Measurements from ENCODE around the gene TRMT2A.

The TRMT2A gene

DNA sequence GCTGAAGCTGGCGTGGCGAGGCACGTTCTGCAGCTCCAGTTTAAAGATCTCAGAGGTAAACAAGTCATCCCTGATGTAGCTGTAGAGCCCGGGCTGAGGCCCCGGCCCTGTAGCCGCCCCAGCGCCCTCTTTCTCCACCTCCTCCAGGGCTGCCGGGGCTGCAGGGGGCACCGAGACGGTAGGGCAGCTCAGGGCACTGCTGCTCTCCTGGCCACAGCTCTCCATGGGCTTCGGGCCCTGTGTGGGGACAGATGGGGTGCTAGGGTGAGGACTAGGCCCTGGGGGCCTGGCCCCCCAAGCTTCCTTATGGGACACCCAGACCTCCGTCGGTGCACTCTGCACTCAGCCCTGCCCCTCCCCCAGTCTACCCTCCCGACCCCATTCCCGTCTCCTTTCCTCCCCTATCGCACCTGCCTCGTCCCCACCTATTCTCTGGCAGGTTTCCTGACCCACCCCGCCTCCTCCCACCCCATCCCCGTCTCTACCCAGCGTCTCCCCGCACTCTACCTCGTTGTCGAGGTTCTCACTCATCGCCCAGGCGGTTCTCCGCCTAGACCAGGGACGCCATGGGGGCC, 563 bp downstream of the TRMT2A start:
- DNase-seq (ENCODE audit: low read depth) = no peak

DNA sequence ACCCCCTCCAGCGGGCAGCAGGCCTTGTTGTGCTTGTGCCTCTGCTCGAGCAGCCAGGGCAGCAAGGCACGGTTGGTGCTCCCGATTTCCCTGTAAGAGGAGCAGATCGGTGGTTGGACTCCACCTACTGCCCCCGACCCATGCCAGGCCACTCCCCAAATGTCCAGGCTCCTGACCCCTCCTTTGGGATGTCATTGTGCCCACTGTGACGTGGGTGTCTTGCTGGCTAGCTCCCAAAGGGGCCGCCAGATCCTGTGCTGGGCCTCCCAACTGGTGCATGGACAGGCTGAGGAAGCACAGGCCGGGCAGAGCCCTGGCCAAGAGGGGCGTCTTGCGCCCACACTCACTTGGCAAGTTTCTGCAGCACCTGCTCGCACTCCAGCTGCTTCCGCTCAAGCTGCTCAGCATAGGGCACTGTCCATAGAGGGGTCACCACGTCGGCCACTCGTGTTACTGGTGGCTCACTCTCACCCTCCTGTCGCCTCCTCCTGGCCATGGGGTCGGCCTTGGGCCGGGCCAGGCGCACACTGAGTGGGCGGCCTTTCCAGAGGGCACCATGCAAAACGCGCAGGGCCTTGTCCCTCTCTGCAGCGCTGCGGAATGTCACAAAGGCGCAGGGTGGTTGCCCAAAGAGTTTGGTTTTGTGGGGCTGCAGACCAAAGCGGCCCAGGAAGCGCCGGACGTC, 1.2 kb downstream of the TRMT2A start, which contains the start of gene RANBP1:
TSS of gene RANBP1 (plus strand) at position 414 of the 685 bp plus-strand sequence. CDS start at position 495, 81 bp downstream.
- no peak for DNase-seq (ENCODE audit: low read depth)

DNA sequence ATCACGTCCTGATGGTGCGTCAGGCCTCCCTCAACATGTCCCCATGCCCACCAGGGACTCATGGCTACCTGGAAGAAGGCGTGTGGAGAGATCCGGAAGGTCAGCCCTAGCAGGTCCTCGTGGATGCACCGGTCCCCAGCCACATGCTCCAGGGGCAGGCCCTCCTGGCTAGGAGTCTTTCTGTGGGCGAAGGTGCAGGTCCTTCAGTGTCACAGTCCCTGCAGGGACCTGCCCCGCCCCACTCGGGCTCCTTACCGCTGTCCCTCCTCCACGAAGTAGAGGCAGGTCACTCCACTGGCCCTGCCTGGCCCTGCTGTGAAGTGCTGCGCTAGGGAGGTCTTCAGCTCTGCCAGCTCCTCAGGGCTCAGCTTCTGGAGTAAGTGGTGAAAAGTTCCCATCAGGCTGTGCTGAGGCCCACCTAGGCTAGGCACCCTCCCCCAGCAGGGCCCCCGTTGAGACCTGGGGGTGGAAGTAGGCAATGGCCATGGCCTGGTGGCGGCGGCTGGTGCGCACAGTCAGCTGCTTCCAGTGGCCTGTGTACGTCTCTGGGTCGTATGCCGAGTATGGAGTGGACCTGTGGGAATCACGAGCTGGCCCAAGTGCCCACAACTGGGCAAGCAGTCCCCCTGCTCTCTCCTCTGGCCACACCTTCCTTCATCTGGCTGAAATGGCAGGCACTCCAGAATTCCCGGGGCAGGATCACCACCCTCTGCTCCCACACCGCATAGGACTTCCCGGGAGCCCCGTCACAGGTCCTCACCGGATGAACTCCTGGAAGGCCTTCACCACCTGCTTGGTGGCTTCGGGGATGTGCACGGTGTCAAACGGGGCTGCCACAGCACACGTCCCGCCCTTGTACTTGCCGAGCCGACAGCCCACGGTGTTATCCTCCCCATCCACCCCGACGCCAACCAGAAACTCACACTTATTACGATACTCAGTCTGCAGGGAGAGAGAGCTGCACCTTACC, 2.2 kb downstream of the TRMT2A start:
- no peak for DNase-seq (ENCODE audit: low read depth)

DNA sequence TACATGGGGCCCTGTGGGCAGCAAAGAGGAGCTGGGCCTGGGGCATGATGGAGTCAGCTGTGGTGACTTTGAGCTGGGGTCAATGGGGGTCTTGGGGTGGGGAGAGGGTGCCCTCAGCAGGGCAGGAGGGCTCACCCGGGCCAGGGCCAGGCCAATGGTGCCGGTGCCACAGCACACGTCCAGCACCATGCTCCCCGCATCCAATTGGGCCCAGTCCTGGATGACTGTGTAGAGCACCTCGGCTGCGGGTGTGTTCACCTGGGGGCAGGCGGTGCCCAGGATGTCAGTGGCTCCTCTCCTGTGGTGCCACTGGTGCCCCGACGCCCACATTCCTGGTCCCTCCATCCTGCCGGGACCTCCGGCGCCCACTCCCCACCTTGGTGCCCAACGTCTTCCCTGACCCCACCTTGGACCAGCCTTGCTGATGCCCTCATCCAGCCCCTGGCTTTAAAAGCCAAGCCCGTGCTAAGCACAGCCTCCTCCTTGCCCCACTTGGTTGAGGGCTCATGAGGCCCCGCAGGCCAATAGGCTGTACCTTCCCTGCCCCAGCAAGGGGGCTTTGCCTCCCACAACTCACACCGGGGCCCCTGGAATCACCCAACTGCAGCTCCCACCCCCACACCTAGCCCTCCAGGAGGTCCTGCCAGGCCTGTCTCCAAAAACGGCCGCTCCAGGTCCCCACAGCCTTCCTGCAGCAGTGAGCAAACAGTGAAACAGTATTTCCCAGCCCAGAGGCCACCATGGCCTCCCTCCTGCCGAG, 3.3 kb downstream of the TRMT2A start:
- no peak for DNase-seq (ENCODE audit: low read depth)

DNA sequence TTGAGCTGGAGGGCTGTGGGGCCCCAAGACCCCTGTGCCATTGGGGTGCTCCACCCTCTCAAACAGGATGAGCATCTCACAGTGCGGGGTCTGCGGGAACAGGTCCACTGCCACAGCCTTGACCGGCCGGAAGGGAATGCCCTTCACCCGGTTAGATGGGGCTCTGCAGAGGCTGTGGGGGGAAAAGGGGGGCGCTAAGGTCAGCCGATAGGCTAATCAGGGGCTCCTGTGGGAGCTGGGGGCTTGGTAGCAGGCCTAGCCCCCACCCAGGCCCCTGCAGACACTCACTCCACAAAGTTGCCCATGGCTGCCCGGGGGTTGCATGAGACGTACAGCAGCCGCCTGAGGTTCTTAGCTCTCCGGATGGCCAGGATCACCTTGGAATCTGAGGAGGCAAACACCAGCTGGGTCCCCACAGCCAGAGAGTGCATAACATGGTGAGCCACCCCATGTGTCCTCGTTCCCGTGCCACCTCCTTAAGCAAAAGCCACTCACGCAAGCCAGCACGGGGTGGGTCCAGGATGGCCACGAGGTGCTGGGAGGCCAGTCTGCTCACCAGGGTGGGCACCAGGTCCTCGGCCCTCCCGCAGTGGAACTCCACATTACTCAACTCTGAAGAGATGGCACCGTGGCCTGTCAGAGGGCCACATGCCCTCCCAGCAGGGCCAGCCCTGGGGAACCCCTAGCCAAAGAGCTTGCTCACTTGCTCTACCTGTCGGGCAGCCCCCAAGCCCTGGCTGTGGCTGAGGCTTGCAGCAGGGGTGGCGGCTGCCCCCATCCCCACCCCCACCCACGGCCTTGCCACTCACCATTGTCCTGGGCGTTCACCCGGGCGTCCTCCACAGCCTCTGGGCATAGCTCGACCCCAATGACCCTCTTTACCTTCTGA, 4.2 kb downstream of the TRMT2A start:
- no peak for DNase-seq (ENCODE audit: low read depth)

DNA sequence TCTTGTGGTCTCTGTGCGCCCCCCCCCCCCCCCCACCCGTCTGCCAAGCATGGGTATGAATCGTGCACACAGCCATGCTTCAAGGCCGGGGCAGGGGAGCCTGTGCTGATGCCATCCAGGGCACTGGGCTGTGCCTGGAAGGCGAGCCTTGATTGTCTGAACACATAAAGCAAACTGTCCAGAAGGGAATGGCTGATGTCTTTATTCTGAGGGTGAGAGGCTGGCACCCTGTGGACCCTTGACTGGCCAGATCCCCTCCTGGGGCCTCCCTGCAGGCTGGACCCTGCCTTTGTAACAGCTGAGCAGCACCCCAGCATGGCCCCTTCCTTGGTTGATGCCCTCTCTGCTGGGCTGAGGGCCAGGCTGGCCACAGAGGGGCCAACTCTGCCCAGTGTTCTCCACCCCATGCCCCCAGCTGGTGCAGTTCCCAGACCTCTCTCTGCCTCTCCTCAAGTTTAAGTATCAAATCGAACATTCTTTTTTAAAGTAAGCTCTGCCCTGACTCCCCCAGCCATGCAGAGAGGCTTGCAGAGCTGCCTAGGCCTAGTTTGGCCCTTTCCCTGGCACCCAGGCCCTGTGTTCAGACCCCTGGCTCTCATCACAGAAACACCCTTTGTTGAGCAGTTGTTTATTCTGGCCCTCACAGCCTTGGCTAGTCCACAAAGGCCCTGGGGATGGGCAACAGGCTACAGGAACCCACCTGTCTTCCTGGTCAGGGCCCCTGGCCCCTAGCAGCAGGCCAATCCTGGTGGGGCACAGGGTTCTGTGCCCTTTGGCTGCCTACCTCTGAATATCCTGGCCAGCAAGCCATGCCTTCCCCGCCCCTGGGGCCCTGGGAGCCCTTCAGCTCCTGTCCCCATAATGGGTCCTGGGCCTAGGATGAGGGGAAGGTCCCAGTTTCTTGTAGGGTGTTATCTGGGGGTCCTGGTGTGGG, 5.1 kb downstream of the TRMT2A start:
- no peak for DNase-seq (ENCODE audit: low read depth)

DNA sequence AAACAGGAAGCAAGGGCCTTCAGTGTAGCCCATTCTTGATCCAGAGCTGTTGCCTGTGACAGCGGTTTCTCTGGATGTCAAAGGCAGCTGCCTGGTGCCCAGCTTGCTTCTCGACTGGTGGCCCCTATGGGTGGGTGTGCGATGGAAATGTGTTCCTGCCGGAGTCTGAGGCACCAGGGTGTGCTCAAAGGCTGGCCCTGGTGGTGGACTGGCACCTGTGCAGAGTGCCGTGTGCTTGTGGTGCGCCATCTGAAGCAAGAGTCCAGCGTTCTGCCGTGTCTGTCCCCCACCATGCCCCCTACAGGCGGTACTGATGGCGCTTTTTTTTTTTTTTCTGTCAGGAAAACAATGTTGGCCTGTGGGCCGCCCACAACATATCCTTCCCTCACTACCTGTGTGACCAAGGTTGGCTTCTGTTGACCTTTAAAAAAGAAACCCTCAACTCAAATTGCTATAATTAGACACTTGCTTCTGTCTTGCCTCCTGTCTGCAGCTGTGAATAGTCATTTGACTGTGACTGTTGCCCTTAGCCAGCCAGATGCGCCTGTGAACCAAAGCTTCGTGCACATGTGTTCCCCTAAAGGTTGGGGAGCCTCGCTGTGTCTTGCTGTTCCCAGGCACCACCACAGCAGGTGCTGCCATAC, 5.9 kb downstream of the TRMT2A start:
- DNase-seq (ENCODE audit: low read depth) = no peak

DNA sequence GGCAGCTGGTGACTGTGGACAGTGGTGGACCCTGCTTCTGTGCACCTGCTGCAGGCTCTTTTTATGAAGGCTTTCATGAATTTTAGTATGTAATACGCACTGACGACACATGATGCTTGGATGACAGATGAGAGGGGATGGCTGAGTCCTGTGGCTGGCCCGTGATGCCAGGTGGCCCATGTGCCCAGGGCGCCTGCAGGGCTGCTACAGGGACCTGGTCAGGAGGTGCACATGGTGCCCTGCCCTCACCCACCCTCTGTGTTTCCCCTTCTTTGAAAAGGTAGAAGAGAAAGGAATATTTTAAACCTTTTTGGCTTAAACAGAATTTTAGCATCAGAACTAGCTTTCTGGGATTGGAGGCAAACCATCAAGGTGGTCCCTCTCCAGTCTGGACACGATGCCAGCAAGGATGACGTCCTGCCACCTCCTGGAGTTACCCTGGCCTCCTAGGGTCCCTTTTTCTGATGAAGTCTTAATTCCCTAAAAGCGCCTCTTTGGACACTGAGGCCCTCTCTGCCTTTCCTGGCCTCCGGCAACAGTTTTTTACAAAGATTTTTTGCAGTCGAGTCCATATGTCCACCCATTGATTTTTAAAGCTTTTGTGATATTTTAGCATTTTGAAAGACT, 6.6 kb downstream of the TRMT2A start:
- no peak for DNase-seq (ENCODE audit: low read depth)

DNA sequence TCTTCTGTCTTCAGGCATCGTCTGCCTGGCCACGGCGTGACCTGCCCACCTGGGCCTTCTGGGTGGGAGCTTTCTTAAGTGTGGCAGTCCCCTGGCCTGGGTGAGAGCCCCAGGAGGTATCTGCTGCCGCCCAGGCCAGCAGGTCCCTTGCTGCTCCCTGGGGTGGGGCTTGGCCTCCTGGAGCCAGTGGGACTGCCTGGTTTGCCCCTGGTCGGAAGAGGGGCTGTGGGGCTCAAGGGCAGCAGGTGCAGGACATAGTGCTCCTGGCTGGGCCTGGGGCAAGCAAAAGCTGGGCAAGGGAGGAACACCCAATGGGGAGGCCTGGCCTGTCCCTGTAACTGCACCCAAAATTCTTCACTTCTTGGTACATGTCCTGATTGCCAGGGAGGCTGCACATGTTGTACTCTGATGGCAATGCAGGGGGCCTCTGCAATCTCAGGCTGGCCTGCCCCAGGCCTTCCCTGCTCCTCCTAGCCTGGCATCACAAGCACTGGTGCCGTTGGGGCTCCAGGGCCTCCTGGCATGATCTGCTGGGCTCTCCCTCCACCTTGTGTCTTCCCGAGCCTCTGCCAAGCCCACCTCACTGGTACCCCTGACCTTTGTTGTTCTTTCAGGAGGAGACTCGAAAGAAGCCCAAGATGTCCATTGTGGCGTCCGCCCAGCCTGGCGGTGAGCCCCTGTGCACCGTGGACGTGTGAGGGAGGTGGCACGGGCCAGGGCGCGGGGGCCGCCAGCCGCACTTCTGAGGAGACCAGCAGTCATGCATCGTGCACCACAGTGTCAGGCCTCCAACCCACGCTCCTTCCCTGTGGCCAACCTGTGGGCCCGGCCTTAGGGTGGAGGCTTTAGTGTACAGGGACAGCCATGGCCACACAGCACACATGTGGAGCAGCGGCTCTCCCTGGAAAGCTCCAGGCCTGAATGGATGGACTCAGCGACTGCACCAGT, 7.3 kb downstream of the TRMT2A start:
- DNase-seq (ENCODE audit: low read depth) = no peak

DNA sequence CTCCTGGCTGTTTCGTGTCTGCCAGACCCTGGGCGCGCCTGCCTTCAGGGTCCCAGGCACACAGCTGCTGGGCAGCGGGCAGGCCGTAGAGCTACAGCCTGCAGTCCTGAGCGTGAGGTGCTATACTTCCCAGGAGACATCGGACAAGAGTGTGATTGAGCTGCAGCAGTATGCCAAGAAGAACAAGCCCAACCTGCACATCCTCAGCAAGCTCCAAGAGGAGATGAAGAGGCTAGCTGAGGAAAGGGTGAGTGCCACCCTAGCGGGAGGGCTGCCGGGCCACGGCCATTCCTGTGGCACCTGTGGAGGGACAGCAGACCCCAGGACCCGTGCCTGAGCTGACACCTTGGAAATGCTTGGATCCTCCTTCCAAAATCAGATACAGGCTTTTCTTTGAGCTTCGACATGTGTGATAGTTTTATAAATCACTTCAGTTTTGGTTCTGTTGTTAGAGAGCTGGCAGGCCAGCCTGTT, 8.2 kb downstream of the TRMT2A start:
- no peak for DNase-seq (ENCODE audit: low read depth)

DNA sequence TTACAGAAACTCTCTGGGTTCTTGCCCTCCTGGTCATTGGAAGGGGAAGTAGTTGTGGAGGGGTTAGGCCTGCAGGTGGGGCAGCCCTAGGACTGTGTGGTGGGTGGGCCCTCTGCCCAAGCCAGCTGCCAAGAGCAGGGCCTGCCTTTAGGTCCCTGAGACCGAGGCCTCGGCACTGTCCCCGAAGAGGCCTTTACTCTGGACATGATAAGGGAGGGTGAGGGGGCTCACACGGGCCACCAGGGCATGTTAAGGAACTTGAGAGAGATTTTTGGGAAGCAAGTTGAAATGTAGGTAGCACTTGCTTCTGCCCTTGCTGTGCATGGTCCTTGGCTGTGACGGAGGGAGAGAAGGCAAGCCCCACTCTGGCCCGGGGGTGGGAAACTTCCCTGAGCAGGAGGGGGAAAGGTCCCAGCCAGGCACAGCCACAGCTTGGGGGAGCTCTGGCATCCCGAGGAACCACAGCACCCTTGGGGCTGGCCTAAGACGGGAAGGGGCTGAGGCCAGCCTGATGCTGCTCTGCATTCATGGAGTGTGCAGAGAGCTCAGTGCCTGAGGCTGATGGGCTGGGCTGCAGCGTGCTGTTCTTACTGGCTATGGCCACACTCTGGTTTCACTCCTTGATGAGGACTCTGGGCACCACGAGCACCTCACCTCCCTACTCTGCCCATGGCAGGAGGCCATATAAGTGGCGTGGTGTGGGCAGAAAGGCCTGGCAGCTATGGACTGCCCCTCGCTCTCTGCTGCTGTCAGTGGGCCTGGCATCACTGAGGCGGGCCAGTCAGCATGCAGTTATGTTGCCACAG, 8.9 kb downstream of the TRMT2A start:
- DNase-seq (ENCODE audit: low read depth) = no peak

DNA sequence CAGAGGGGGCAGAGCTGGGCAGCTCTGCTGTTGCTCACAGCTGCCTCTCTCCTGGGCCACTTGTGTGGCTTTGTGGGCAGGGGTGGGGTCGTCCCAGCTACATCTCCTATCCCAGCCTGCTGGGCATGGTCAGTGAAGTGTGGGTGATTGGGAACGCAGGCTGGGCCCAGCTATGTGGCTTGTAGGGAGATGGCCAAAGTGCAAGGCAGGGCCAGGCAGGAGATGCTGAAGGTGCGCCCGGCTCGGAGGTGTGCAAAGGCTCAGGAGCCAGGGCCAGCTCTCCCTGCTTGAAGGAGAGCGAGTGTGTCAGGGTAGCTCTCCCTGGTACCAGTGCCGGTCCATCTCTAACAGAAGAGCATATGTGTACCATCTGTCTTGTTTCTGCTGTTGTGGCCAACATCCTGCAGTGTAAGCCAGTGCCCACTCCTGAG, 9.5 kb downstream of the TRMT2A start:
- DNase-seq (ENCODE audit: low read depth) = no peak

DNA sequence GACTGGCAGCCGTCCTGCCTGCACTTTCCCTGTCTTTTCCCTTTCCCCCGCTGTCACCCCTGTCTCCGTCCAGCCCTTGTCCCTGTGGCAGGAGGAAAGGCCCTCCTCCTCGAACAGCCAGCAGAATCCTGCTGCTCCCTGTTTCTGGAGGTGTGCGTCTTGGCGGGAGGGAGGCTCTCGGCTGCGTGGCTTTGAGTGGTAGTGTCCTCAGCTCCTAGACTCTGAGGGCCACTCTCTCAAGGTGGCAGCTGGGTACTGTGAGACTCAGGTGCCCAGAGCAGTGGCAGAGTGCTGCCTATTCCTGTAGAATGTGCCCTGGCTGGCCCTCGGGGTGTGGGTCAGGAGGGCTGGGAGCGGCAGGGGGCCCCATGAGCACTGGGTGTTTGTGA, 10.2 kb downstream of the TRMT2A start:
- DNase-seq (ENCODE audit: low read depth) = no peak

DNA sequence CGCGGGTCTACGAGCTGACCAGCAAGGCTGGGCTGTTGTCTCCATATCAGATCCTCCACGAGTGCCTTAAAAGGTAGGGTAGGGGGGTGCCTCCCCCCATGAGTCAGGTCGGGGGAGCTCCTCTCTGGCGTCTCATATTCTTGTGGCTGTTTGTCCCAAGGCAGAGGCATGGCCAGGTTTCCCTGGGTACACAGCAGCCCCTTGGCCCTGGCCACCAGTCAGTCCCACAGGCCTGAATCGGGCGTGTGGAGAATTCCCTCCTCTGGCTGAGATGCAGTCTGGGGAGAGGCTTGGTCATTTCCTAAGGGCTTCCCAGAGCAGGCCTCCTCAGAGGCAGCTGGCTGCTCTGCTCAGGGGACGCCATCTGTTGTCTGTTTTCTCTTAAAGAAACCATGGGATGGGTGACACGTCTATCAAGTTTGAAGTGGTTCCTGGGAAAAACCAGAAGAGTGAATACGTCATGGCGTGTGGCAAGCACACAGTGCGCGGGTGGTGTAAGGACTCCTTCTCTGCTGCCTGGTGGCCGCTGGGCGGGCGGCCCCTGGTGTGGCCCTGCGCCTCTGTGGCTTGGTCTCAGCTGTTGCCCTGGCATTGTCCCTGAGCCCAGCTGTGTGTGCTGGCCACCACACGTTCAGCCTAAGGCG, 10.7 kb downstream of the TRMT2A start:
- DNase-seq (ENCODE audit: low read depth) = no peak

DNA sequence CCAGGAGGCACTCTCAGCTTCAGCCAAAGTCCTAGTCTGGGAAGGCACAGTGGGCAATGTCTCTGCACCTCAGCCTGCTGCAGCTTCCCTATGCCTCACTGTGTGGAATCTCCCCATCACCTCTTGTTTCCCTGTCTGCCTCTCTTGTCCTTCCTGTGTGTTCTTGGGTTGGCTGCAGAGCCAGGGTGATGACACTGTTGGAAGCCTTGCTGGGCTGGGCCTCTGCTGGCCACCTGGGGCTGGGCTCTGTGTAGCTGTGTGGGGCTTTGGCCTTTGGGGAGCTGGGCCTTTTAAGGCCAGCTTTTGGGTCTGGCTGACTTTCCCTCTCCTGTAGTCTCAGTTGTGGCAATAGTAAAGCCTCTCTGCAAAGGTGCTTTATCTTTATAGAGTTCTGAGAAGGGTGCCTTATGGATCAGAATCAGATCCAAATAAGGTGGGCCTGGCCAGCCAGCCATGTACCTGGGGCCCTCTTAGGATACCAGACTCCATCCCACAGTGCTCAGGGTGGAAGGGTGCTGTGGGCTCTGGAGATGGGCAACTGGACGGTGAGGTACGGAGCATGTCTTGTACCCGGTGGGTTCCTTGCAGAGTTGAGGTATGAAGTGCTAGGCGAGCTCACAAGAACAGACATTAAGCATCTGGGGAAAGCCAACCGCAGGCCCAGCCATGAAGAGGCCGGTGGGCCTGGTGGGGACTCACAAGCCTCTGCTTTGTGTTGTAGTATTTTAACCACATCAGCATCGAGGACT, 11.4 kb downstream of the TRMT2A start:
- no peak for DNase-seq (ENCODE audit: low read depth)
